HepG2 (cell line): ENCODE results near the gene PTK7. TPM values are rescaled to one million over a fixed set of nuclear protein-coding genes. Genes with fewer than 3 reads are reported as not detected.

Experiments
- ARID4A ChIP-seq: sonication (generic); formaldehyde crosslinking; IDR thresholded peaks from 2 replicates; pipeline ENCODE4 v1.5.0; 2020; ENCODE audit warnings: mild to moderate bottlenecking, missing genetic modification reagents, borderline replicate concordance
- CBX2 ChIP-seq, 2 experiments: fragments of 200-600 bp in 1 of 2; sonication (generic); formaldehyde crosslinking in 1 of 2; IDR thresholded peaks; 2 replicates each; pipeline versions ENCODE4 v1.7.0 to v1.8.1; 2018 to 2022; ENCODE audit warnings: low read depth in 2 of 2, low read length in 1 of 2, mild to moderate bottlenecking in 1 of 2, missing genetic modification reagents in 1 of 2
- CHD4 ChIP-seq: fragments of 200-600 bp; sonication (generic); IDR thresholded peaks from 2 replicates; pipeline ENCODE4 v1.7.0; 2017; ENCODE audit warnings: mild to moderate bottlenecking, low read length, borderline replicate concordance
- ELF4 ChIP-seq: sonication (generic); formaldehyde crosslinking; IDR thresholded peaks from 2 replicates; pipeline ENCODE4 v1.5.0; 2020; ENCODE audit warnings: missing genetic modification reagents, mild to moderate bottlenecking, moderate library complexity, borderline replicate concordance
- HDAC2 ChIP-seq: sonication (generic); formaldehyde crosslinking; IDR thresholded peaks from 2 replicates; pipeline ENCODE4 v1.4.0; 2020; ENCODE audit warnings: missing genetic modification reagents
- HOXD1 ChIP-seq: sonication (generic); formaldehyde crosslinking; IDR thresholded peaks from 2 replicates; pipeline ENCODE4 v1.5.0; 2020; ENCODE audit warnings: missing genetic modification reagents
- NFIC ChIP-seq: IDR thresholded peaks from 2 replicates; pipeline ENCODE4 v1.6.1; 2012; ENCODE audit warnings: mild to moderate bottlenecking, low read length, inconsistent platforms
- PHF21A ChIP-seq: sonication (generic); formaldehyde crosslinking; IDR thresholded peaks from 2 replicates; pipeline ENCODE4 v1.5.0; 2020; ENCODE audit warnings: mild to moderate bottlenecking, missing genetic modification reagents
- RFX5 ChIP-seq: IDR thresholded peaks from 2 replicates; pipeline ENCODE4 v1.6.1; 2011; ENCODE audit warnings: low read depth, low read length, improper control_type of control experiment
- RXRB ChIP-seq: IDR thresholded peaks from 2 replicates; pipeline ENCODE4 v1.6.1; 2016; ENCODE audit warnings: borderline replicate concordance, missing genetic modification reagents, missing compliant biosample characterization
- TBX3 ChIP-seq: fragments of 450-650 bp; IDR thresholded peaks from 2 replicates; pipeline ENCODE4 v1.6.1; 2017; ENCODE audit warnings: antibody characterized with exemption, mild to moderate bottlenecking, inconsistent platforms, borderline replicate concordance
- U2AF2 ChIP-seq: fragments of 200-400 bp; formaldehyde crosslinking; IDR thresholded peaks from 2 replicates; pipeline ENCODE4 v1.6.1; 2017; ENCODE audit warnings: low read depth, mild to moderate bottlenecking, low read length
- YEATS4 ChIP-seq: sonication (generic); formaldehyde crosslinking; IDR thresholded peaks from 2 replicates; pipeline ENCODE4 v1.4.0; 2020; ENCODE audit warnings: missing genetic modification reagents, borderline replicate concordance
- ZMAT3 ChIP-seq: sonication (generic); formaldehyde crosslinking; conservative IDR thresholded peaks from 2 replicates; pipeline ENCODE4 v1.7.0; 2021; ENCODE audit warnings: missing genetic modification reagents
- ZNF124 ChIP-seq: sonication (generic); formaldehyde crosslinking; IDR thresholded peaks from 2 replicates; pipeline ENCODE4 v1.4.0; 2020; ENCODE audit warnings: missing genetic modification reagents
- ZNF205 ChIP-seq: IDR thresholded peaks from 2 replicates; pipeline ENCODE4 v1.6.1; 2018; ENCODE audit warnings: missing biosample characterization, missing genetic modification reagents
- ZNF329 ChIP-seq: sonication (generic); formaldehyde crosslinking; IDR thresholded peaks from 2 replicates; pipeline ENCODE4 v1.9.0; 2021; ENCODE audit warnings: low read depth, mild to moderate bottlenecking, missing genetic modification reagents
- ZNF44 ChIP-seq: sonication (generic); formaldehyde crosslinking; IDR thresholded peaks from 2 replicates; pipeline ENCODE4 v1.5.1; 2020; ENCODE audit warnings: mild to moderate bottlenecking, missing genetic modification reagents
- ZNF547 ChIP-seq: sonication (generic); formaldehyde crosslinking; IDR thresholded peaks from 2 replicates; pipeline ENCODE4 v1.5.1; 2020; ENCODE audit warnings: mild to moderate bottlenecking, missing genetic modification reagents
- ZNF576 ChIP-seq: sonication (generic); formaldehyde crosslinking; IDR thresholded peaks from 2 replicates; pipeline ENCODE4 v1.4.0; 2020; ENCODE audit warnings: mild to moderate bottlenecking, missing genetic modification reagents
- ZNF761 ChIP-seq: sonication (generic); formaldehyde crosslinking; conservative IDR thresholded peaks from 2 replicates; pipeline ENCODE4 v1.4.0; 2020; ENCODE audit warnings: mild to moderate bottlenecking, missing genetic modification reagents
- ZNF776 ChIP-seq: sonication (generic); formaldehyde crosslinking; IDR thresholded peaks from 2 replicates; pipeline ENCODE4 v1.4.0; 2020; ENCODE audit warnings: mild to moderate bottlenecking, missing genetic modification reagents
- ZNF891 ChIP-seq: sonication (generic); formaldehyde crosslinking; IDR thresholded peaks from 2 replicates; pipeline ENCODE4 v1.5.0; 2020; ENCODE audit warnings: mild to moderate bottlenecking, missing genetic modification reagents
- polyA plus RNA-seq, 8 experiments: library from polyadenylated mRNA; depleted of rRNA in 3 of 8; stranded (reverse) in 7 of 8; unstranded in 1 of 8; fragments of >200 nt; fragmentation: Illumina TruSeq in 4 of 8; extraction: Trizol in 4 of 8; gene quantifications; 2 replicates each; pipeline versions ENCODE4 v1.2.1 to v1.2.3, GENCODE V29; 2011 to 2016; ENCODE audit warnings: low read depth in 4 of 8, missing spikeins in 1 of 8, mixed read lengths in 1 of 8; ENCODE audit not compliant: insufficient read depth in 1 of 8
- total RNA-seq, 5 experiments: library from RNA; depleted of rRNA; stranded (reverse); fragments of >200 nt; fragmentation: Illumina TruSeq; extraction: Trizol; gene quantifications; 2 replicates each; pipeline ENCODE4 v1.2.3, GENCODE V29; 2016; ENCODE audit warnings: low read depth in 1 of 5
- TF ChIP-seq, protein P1 (sequence below): sonication (generic); formaldehyde crosslinking; IDR thresholded peaks from 2 replicates; pipeline ENCODE4 v1.4.0; 2020; ENCODE audit warnings: missing genetic modification reagents

The PTK7 gene
- total and polyA plus RNA-seq, 2 of the 13 experiments (the other 11 are each of a cell fraction or from before 2014, with no cell fraction given): 98.5 to 99.8 TPM

GRCh38 chr6:43174263-43175112, 98.4 kb downstream of the PTK7 start (continued):
- TF ChIP-seq U2AF2 (peak; percentile 59; the same call in 1 of the 2 replicates), ZNF547 (CRISPR knock-in tag) (peak; percentile 76), ZNF124 (CRISPR knock-in tag) (peak; percentile 86), HOXD1 (CRISPR knock-in tag) (0 out of 2 replicates have a peak, but pooled peaks have one; percentile 21), ZNF329 (CRISPR knock-in tag) (no peak), ZNF44 (CRISPR knock-in tag) (no peak; the same call in 1 of the 2 replicates), ZNF776 (CRISPR knock-in tag) (no peak), ZNF891 (CRISPR knock-in tag) (peak; percentile 84), ZNF205 (CRISPR knock-in tag) (peak; percentile 63), HDAC2 (CRISPR knock-in tag) (peak; percentile 72; the same call in 1 of the 2 replicates), ELF4 (CRISPR knock-in tag) (peak; percentile 43; the same call in 1 of the 2 replicates), ZMAT3 (CRISPR knock-in tag) (peak; percentile 26; the same call in 1 of the 2 replicates), TBX3 (peak; percentile 5; the same call in 1 of the 2 replicates), YEATS4 (CRISPR knock-in tag) (no peak; the same call in 1 of the 2 replicates), CBX2 (IDR thresholded peaks at IDR 0.05; ENCODE audit: low read depth, low read length) (no peak), CBX2 (CRISPR knock-in tag; IDR thresholded peaks at IDR 0.05; ENCODE audit: low read depth) (no peak), RFX5 (peak; percentile 83; the same call in 1 of the 2 replicates), RXRB (CRISPR knock-in tag) (peak; percentile 15; the same call in 1 of the 2 replicates), ZNF576 (CRISPR knock-in tag) (no peak), NFIC (no peak), ZNF761 (CRISPR knock-in tag) (no peak), ARID4A (peak; percentile 94), PHF21A (CRISPR knock-in tag) (0 out of 2 replicates have a peak, but pooled peaks have one; percentile 11), CHD4 (peak; percentile 86; the same call in 1 of the 2 replicates)
- TF ChIP-seq, protein P1, sequence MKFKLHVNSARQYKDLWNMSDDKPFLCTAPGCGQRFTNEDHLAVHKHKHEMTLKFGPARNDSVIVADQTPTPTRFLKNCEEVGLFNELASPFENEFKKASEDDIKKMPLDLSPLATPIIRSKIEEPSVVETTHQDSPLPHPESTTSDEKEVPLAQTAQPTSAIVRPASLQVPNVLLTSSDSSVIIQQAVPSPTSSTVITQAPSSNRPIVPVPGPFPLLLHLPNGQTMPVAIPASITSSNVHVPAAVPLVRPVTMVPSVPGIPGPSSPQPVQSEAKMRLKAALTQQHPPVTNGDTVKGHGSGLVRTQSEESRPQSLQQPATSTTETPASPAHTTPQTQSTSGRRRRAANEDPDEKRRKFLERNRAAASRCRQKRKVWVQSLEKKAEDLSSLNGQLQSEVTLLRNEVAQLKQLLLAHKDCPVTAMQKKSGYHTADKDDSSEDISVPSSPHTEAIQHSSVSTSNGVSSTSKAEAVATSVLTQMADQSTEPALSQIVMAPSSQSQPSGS: no peak
